NCI-H345 (cell line): ENCODE measurements around the gene RCOR3.
A peak's percentile ranks its signal among the peaks of the same experiment; 100 is the strongest.
"Not testable (repeated sequence)": the region's sequence is repeated elsewhere in the genome, so short reads cannot be mapped to it uniquely, and the experiment has no call there.

ENCODE experiments used
- DNase-seq: peaks from one replicate; lab custom pipeline; 2025; lab: John Stamatoyannopoulos, UW

Gene RCOR3

DNA sequence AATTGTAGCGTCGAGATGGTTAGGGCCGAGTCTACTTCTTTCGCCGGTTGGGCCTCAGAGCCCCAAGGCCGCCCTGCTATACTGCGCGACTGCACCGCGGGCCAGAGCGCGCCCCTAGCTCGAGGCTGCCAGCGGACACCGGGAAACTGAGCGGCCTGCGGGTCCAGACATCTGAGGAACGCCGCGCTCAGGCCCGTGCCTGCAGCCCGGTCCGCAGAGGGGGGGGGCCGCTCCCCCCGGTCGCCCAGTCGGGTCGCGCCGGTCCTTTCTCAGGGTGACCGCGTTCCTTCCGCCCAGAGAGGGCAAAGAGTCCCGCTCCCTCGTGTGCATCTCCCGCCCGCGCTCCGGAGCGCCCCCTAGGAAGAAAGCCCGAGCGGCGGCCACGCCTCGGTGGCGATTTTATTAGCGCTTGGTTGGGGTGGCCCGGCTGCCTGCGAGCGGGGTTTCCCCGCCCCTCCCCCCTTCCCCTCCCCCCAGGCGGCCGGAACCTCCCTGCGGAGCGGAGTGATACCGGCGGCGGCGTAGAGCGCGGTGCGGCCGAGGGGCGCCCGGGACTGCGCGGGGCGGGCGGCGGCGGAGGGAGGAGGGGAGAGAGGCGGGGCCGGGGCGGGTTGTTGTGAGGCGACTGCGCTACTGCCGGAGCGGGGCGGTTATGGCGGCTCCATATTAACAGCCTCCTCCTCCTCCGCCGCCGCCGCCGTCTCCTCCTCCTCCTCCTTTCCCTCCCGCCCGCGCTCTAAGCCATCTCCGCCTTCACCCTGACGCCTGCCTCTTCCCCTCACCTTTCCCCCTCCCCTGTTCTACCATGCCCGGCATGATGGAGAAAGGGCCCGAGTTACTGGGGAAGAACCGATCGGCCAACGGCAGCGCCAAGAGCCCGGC lies at the start of gene RCOR3:
TSS of gene RCOR3 (plus strand) at position 611 of the 882 bp plus-strand sequence. CDS start at position 806, 195 bp downstream.
- peak; percentile 99 for DNase-seq

DNA sequence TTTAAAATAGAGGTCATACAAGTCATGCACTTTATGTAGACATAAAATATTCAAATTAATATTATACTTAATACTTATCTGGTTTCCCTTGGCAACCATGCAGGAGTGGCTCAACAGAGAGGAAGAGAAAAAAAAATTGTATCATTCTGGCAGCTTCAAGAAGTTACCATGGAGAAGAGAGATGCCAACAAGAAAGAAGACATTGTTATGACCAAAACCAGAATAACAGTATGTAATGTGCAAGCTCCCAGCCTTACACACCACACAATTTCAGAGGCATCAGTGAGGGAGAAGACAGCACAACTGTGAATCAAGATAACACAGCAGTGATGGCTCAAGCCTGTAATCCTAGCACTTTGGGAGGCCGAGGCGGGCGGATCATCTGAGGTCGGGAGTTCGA lies 49.1 kb upstream of the RCOR3 start:
- no peak for DNase-seq

- no peak for DNase-seq
Observed at GRCh38 chr1:211210965-211211364, 48.2 kb upstream of the RCOR3 start.

- no peak for DNase-seq
Observed at GRCh38 chr1:211213702-211214101, 45.5 kb upstream of the RCOR3 start.

DNA sequence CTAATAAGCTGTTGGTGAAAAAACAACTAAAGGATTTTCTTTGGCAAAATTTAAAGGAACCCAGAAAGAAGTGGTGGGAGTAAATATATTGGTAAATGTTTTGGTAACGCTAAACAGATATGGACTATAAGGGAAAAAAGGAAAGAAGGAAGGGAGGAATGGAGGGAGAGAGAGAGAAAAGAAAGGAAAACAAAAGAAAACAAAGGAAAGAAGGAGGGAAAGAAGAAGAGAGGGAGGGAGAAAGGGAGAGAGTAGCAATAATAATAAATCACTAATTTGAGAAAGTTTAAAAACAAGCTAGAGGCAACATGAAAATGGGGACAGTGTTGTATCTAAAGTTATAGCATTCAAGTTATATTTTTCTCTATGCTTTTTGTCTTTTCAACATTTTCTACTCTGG lies 43.6 kb upstream of the RCOR3 start:
- DNase-seq, result no peak

DNA sequence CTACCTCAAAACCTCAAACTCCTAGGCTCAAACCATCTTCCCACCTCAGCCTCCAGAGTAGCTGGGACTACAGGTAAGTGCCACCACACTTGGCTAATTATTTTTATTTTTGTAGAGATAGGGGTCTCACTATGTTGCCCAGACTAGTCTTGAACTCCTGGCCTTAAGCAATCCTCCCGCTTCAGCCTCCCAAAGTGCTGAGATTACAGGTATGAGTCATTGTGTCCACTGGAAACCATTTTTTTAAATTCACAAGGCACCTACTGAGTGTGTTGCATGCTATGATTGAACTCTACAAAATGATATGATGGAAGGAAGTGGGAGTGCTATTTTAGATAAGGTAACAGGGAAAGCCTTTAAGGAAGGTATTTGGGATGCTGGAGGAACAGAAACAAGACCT lies 41.8 kb upstream of the RCOR3 start:
- DNase-seq, result no peak

GRCh38 chr1:211222469-211223234 lies 36.5 kb upstream of the RCOR3 start:
- peak; percentile 35 for DNase-seq

- not testable (repeated sequence) for DNase-seq
Observed at GRCh38 chr1:211228573-211229364, 30.4 kb upstream of the RCOR3 start.

DNA sequence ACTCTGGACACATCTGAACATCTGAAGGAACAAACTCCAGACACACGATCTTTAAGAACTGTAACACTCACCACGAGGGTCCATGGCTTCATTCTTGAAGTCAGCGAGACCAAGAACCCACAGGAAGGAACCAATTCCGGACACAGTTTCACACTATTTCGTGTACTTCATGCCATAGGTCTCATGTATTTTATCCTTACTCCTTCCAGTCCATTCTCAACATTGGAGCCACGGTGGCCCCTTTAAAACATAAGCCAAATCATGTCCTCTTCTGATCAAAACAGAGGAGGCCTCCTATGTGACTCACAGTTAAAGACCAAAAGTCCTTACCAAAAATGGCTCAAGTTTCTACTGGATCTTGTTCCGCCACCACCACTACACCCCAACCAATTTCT lies 29.8 kb upstream of the RCOR3 start:
- DNase-seq, result no peak

DNA sequence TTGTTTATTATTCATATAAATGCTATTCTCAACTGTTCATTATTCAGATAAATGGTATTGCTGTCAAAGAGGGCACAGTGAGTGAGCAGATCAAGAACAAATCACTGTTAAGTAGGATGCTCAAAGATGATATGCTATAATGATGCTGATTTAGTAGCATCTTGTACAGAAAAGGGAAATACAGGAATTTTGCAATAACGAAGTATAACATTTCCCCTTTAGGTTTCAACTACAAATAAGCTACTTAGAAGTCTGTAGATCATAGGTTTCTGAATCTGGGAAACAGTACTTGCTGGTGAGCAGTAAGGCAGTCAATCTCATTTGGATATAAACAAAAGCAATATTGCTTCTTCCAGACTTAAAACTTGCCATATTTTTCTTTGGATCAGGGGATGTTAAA lies 27.3 kb upstream of the RCOR3 start:
- no peak for DNase-seq

DNA sequence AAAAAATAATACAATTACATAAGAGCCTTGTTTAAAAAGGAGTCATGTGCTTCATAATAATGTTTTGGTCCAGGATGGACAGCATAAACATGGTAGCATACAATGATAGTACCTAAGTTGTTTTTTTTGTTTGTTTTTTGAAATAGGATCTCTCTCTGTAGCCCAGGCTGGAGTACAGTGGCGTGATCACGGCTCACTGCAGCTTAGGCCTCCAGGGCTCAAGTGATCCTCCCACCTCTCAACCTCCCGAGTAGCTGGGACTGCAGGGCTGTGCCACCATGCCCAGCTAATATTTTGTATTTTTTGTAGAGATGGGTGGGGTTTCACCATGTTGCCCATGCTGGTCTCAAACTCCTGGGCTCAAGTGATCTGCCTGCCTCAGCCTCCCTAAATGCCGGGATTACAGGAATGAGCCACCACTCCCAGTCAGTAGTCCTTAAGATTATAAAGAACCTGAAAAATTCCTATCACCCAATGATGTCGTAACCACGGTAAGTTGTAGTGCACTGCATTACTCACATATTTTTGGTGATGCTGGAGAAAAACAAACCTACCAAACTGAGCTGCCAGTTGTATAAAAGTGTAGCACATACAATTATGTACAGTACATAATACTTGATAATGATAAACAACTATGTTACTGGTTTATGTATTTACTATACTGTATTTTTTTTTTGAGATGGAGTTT lies 22.4 kb upstream of the RCOR3 start:
- DNase-seq, result peak; percentile 19

- no peak for DNase-seq
Observed at GRCh38 chr1:211237579-211237978, 21.6 kb upstream of the RCOR3 start.

DNA sequence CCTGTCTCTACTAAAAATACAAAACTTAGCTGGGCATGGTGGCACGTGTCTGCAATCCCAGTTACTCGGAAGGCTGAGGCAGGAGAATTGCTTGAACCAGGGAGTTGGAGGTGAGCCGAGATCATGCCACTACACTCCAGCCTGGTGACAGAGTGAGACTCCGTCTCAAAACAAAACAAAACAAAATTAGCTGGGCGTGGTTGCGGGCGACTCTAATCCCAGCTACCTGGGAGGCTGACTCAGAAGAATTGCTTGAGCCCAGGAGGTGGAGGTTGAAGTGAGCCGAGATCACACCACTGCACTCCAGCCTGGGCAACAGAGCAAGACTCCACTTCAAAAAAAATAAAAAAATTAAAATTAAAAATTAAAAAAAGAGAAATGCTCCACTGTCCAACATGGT lies 18.6 kb upstream of the RCOR3 start:
- DNase-seq, result not testable (repeated sequence)

GRCh38 chr1:211241071-211241470 lies 18.1 kb upstream of the RCOR3 start:
- DNase-seq, result no peak

DNA sequence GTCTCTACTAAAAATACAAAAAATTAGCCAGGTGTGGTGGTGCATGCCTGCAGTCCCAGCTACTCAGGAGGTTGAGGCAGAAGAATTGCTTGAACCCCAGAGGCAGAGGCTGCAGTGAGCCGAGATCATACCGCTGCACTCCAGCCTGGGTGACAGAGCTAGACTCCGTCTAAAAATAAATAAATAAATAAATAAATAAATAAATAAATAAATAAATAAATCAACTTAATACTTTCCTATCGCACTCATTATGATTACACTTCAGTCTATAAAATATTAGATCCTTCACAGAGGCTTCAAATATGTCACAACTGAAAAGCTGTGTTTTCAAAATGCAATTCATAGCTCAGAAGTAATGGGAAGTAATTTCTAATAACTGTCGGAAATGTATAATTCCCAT lies 15.5 kb upstream of the RCOR3 start:
- DNase-seq, result not testable (repeated sequence)

DNA sequence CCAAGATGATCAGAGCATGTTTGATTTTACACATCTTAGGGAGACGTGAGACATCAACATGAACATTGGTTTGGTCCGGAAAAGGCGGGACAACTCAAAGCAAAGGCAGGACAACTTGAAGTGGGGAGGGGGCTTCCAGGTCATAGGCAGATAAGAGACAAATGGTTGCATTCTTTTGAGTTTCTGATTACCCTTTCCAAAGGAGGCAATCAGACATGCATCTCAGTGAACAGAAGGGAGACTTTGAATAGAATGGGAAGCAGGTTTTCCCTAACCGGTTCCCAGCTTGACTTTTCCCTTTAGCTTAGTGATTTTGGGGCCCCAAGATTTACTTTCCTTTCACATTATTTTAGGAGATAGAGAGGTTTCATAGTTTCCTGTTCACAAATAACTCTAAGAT lies 12.6 kb upstream of the RCOR3 start:
- DNase-seq, result not testable (repeated sequence)

GRCh38 chr1:211247921-211248320 lies 11.2 kb upstream of the RCOR3 start:
- DNase-seq, result no peak

GRCh38 chr1:211249611-211250010 lies 9.6 kb upstream of the RCOR3 start:
- not testable (repeated sequence) for DNase-seq

DNA sequence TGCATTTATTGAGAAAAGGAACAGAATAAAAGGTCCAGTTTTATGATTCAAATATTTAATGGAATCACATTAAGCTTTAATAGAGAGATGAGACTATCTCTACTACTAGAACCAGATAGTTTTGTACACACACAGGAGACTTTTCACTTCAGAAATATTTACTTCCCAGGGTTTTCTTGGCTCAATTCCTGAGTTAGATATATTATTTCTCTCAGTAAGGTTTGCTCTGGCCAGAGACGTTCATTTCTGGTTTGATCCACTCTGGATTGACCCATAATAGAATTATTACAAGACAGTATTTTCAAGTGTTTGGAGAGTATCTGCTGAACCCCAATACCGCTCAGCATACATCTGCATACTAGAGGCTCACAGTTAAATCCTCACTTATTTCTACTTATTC lies 1.3 kb upstream of the RCOR3 start:
- no peak for DNase-seq

GRCh38 chr1:211258310-211258755 lies 833 bp upstream of the RCOR3 start:
- DNase-seq, result peak; percentile 78

- peak; percentile 82 for DNase-seq
Observed at GRCh38 chr1:211259638-211260126, 516 bp downstream of the RCOR3 start.
